CD8-positive, alpha-beta memory T cell (primary cell): ENCODE results near the gene EBF4. TPM values are rescaled to one million over a fixed set of nuclear protein-coding genes. Genes with fewer than 3 reads are reported as not detected.

Experiments used
- CTCF ChIA-PET: fragments of 350-600 bp; sonication (Branson Sonifier 250); formaldehyde crosslinking; loops from one replicate; lab custom pipeline; 2021; ENCODE audit warnings: antibody characterized with exemption; lab: Charles Lee
- POLR2A ChIA-PET: fragments of 350-600 bp; sonication (Branson Sonifier 250); formaldehyde crosslinking; loops from one replicate; lab custom pipeline; 2021; ENCODE audit warnings: antibody characterized with exemption; lab: Charles Lee
- DNase-seq, 5 donors: peaks; one replicate each; pipeline versions ENCODE4 v3.0.0 to v3.0.0-alpha.2; 2020 to 2022; ENCODE audit warnings: mixed read lengths in 1 of 5
- H3K27ac ChIP-seq: one replicate; pipeline ENCODE4 v1.7.0; 2013; ENCODE audit warnings: low read depth, mild to moderate bottlenecking, low read length, moderate library complexity
- H3K27me3 ChIP-seq: 2 replicates; pipeline ENCODE4 v1.7.0; 2013; ENCODE audit warnings: low read length, mild to moderate bottlenecking; ENCODE audit not compliant: insufficient read depth, poor library complexity, severe bottlenecking
- H3K36me3 ChIP-seq: 2 replicates; pipeline ENCODE4 v1.7.0; 2013; ENCODE audit warnings: mild to moderate bottlenecking, low read length, moderate library complexity; ENCODE audit not compliant: insufficient read depth
- H3K4me1 ChIP-seq: 2 replicates; pipeline ENCODE4 v1.7.0; 2013; ENCODE audit warnings: mild to moderate bottlenecking, low read length, moderate library complexity; ENCODE audit not compliant: insufficient read depth
- H3K4me3 ChIP-seq: 2 replicates; pipeline ENCODE4 v1.7.0; 2013; ENCODE audit warnings: mild to moderate bottlenecking, low read length
- H3K9me3 ChIP-seq: 2 replicates; pipeline ENCODE4 v1.7.0; 2013; ENCODE audit warnings: mild to moderate bottlenecking, low read length
- H3K27ac Mint-ChIP-seq, 8 donors: one replicate each; pipeline ENCODE4 v1.8.0; 2020 to 2021; ENCODE audit warnings: mixed read lengths in 8 of 8, mild to moderate bottlenecking in 6 of 8, inconsistent platforms in 3 of 8, moderate library complexity in 3 of 8
- H3K27me3 Mint-ChIP-seq, 2 donors: one replicate each; pipeline ENCODE4 v1.8.0; 2020 to 2021; ENCODE audit warnings: mixed read lengths in 2 of 2, mild to moderate bottlenecking in 1 of 2, moderate library complexity in 1 of 2
- H3K36me3 Mint-ChIP-seq, 3 donors: one replicate each; pipeline ENCODE4 v1.8.0; 2020 to 2021; ENCODE audit warnings: mixed read lengths in 3 of 3, inconsistent platforms in 1 of 3, mild to moderate bottlenecking in 1 of 3
- H3K4me1 Mint-ChIP-seq, 3 donors: one replicate each; pipeline ENCODE4 v1.8.0; 2020 to 2021; ENCODE audit warnings: mixed read lengths in 3 of 3, inconsistent platforms in 1 of 3, mild to moderate bottlenecking in 1 of 3
- H3K4me3 Mint-ChIP-seq, 7 donors: one replicate each; pipeline ENCODE4 v1.8.0; 2020 to 2021; ENCODE audit warnings: mixed read lengths in 7 of 7, mild to moderate bottlenecking in 6 of 7, moderate library complexity in 4 of 7, inconsistent platforms in 2 of 7
- H3K9me3 Mint-ChIP-seq, 5 donors: one replicate each; pipeline ENCODE4 v1.8.0; 2020 to 2022; ENCODE audit warnings: mixed read lengths in 5 of 5, mild to moderate bottlenecking in 3 of 5, moderate library complexity in 2 of 5, inconsistent platforms in 1 of 5
- polyA plus RNA-seq: library from polyadenylated mRNA; unstranded; fragments of 300-500 nt; fragmentation: Illumina TruSeq; gene quantifications from one replicate; pipeline ENCODE4 v1.2.3, GENCODE V29; 2021
- total RNA-seq, 2 experiments: library from RNA; stranded (reverse); gene quantifications; one replicate each; pipeline ENCODE4 v1.2.3, GENCODE V29; 2021

The EBF4 gene
- total and polyA plus RNA-seq, 3 experiments from 2014 or later, result 0.66 to 2.0 (median 0.92) TPM

DNA sequence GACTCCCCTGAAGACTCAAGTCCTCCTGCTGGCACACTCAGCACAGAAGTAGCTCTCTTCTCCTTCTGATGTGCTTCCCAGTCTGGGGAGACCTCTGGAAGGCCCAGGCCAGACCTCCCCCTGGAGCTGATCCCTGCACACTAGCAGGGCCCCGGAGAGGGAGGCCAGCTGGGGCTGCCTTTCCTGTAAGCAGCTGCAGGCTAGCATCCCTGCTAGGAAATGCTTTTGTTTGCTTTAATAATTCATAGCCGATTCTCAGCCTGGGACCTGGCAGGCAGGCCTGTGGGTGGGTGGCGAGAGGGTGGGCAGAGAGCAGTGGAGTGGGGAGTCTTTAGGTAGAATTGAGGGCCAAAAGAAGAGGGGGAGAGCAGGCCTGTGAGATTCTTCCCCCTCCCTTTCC is 5.2 kb downstream of the EBF4 start:
- Histone ChIP-seq H3K36me3 (no peaks in the 10 kb centered on the region), H3K4me1 (no peaks in the 10 kb centered on the region), H3K27me3 (peaks cover 18% of the 10 kb centered on the region), H3K27ac (no peak overlapping the region), H3K9me3 (no peaks in the 10 kb centered on the region), H3K4me3 (no peak overlapping the region)
- H3K4me3 Mint-ChIP-seq, result no peak overlapping the region
- no peaks in the 10 kb centered on the region for H3K9me3 Mint-ChIP-seq
- DNase-seq, result no peak
- CTCF ChIA-PET, result interaction anchor here (1.1 kb wide), 1 partner anchor 10 kb away, joined by 3 read pairs; no protein-coding TSS in a partner anchor
- H3K27me3 Mint-ChIP-seq, result peaks cover 23 to 48% of the 10 kb centered on the region in 2 donors
- POLR2A ChIA-PET, result no interaction called here
- peaks cover 0 to 1% (median 0%) of the 10 kb centered on the region in 3 donors for H3K36me3 Mint-ChIP-seq
- H3K4me1 Mint-ChIP-seq, result peaks cover 0 to 5% (median 0%) of the 10 kb centered on the region in 3 donors
- no peak overlapping the region for H3K27ac Mint-ChIP-seq

DNA sequence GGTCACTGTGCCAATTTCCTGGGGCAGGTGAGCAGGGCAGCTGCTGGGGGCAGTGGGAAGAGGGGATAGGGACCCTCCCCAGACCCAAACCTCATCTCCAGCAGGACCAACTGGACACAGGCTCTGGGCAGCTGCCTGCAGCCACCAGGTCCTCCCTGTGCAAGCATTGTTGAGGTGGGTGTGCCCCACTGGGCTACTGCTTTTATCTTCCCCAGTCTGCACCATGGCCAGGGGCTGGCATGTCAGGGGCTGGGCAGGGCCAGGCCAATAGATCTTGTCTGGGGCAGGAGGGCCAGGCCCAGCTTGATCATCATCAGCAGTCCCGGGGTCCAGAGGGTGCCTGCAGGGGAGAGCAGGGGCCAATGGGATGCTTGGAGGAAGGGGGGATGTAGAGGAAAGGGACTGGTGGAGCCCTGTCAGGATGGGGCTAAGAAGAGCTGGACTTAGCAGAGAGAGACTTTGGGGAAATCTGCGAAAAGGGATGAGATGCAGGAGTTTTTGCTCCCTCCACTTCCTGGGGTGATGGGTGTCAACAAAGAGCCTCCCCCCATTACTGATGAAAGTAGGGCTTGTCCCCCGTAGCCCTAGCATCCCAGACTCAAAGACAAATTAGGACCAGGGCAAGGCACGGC is 5.7 kb downstream of the EBF4 start:
- CTCF ChIA-PET, result no interaction called here
- Mint-ChIP-seq H3K36me3 (peaks cover 0 to 1% (median 0%) of the 10 kb centered on the region in 3 donors), H3K4me1 (peaks cover 0 to 5% (median 0%) of the 10 kb centered on the region in 3 donors), H3K27ac (peak overlapping the region in 1 of 8 donors; percentile 88), H3K9me3 (no peaks in the 10 kb centered on the region), H3K4me3 (no peak overlapping the region), H3K27me3 (peaks cover 23 to 48% of the 10 kb centered on the region in 2 donors)
- DNase-seq, result no peak
- Histone ChIP-seq H3K27ac (no peak overlapping the region), H3K36me3 (no peaks in the 10 kb centered on the region), H3K4me3 (no peak overlapping the region), H3K4me1 (no peaks in the 10 kb centered on the region), H3K27me3 (peaks cover 18% of the 10 kb centered on the region), H3K9me3 (no peaks in the 10 kb centered on the region)
- POLR2A ChIA-PET, result no interaction called here

DNA sequence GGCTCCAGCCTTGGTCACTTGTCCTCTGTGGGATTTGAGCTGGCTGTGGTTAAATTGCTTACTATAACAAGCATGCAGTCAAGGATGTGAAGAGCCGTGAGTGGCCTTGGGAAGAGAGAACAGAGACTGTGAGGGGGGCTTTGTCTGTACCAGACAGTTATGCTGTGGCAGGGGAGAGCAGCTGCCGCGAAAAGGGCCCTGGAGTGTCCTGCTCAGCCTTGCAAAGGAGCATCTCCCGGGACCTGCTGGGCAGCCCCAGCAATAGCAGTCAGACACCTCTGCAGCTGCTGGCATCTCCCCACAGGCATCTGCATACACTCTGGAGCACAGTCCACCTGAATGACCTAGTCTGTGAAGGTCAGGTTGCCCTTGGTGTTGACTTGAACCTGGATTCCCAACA is 6.3 kb downstream of the EBF4 start:
- Mint-ChIP-seq H3K9me3 (no peaks in the 10 kb centered on the region), H3K36me3 (peaks cover 0 to 1% (median 0%) of the 10 kb centered on the region in 3 donors), H3K4me3 (no peak overlapping the region), H3K4me1 (peaks cover 0 to 5% (median 0%) of the 10 kb centered on the region in 3 donors), H3K27me3 (peaks cover 23 to 48% of the 10 kb centered on the region in 2 donors), H3K27ac (peak overlapping the region in 1 of 8 donors; percentile 88)
- Histone ChIP-seq H3K27me3 (peaks cover 16% of the 10 kb centered on the region), H3K4me3 (no peak overlapping the region), H3K9me3 (no peaks in the 10 kb centered on the region), H3K36me3 (no peaks in the 10 kb centered on the region), H3K27ac (no peak overlapping the region), H3K4me1 (no peaks in the 10 kb centered on the region)
- ChIA-PET CTCF (no interaction called here), POLR2A (no interaction called here)
- no peak for DNase-seq

DNA sequence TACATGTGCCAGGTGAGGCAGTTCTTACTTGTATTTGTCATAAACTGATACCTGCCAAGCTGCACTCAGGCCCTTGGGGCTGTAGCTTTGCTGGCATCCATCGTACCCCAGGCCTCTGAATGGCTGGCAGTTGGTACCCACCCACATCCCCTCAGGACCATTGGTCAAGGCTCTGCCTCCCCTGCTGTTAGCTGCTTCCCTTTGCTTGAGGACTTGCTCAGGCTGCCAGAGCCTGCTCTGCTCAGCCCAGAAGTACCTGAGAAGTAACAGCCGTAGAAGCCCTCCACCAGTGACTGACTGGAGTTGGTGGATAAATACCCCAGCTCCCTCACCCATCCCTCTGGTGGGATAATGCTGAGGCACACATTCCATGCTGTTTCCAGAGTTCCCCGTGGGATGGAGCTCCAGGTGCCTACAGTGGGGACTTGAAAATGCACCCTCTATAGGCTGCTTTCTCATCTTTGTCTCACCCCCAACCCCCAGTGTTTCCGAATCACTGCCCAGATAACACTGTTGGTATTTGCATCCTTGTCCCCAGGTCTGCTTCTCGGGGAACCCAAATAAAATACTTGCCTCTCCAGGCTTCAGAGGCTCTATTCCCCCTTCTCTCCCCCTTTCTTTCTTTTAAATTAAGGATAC is 7.3 kb downstream of the EBF4 start:
- Histone ChIP-seq H3K27me3 (peaks cover 7% of the 10 kb centered on the region), H3K9me3 (no peaks in the 10 kb centered on the region), H3K36me3 (no peaks in the 10 kb centered on the region), H3K27ac (no peak overlapping the region), H3K4me3 (no peak overlapping the region), H3K4me1 (no peaks in the 10 kb centered on the region)
- H3K27ac Mint-ChIP-seq, result peak overlapping the region in 2 of 8 donors; percentile 30 to 37
- no peak overlapping the region for H3K4me3 Mint-ChIP-seq
- H3K9me3 Mint-ChIP-seq, result no peaks in the 10 kb centered on the region
- DNase-seq, result no peak
- ChIA-PET POLR2A (interaction anchor here (0.5 kb wide), 1 partner anchor 401 kb away, joined by 3 read pairs; no protein-coding TSS in a partner anchor), CTCF (no interaction called here)
- peaks cover 14 to 38% of the 10 kb centered on the region in 2 donors for H3K27me3 Mint-ChIP-seq
- H3K4me1 Mint-ChIP-seq, result peaks cover 0 to 2% (median 0%) of the 10 kb centered on the region in 3 donors
- H3K36me3 Mint-ChIP-seq, result peaks cover 0 to under 1% (median 0%) of the 10 kb centered on the region in 3 donors

DNA sequence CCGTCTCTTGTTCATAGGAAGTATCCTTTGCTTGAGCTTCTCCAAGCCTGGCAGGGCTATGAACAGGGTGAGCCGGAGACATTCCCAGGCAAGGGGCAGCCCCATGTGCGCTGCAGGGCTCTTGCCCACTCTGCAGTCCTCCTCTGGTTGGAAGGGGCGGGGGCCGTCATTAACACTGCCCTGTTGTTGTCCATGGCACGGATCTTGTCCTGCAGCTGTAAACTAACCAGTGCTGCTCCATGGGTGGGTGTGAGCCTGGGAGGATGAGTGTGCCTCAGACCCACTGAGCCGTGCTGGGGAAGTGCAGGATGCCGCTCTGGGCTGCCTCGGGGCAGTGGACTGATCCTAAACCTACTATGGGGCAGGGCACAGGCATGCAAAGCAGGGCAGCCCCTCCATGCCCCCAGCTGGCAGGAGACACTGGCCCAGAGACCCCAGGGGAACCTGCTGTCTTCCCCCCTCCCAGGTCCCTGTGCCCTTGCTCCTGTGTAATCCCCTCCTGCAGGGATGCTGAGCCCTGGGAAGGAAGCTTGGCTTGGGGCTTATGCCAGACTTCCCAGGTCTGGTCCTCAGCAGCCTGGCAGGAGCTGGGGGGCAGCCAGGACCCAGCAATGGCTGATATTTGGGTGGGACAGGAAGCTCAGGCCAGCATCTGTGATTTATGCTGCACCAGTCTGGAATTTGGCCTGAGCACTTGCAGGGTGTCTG is 8.5 kb downstream of the EBF4 start:
- no peaks in the 10 kb centered on the region for H3K9me3 Mint-ChIP-seq
- H3K4me1 Mint-ChIP-seq, result no peaks in the 10 kb centered on the region
- Histone ChIP-seq H3K27me3 (no peaks in the 10 kb centered on the region), H3K4me1 (no peaks in the 10 kb centered on the region), H3K9me3 (no peaks in the 10 kb centered on the region), H3K4me3 (no peak overlapping the region), H3K27ac (no peak overlapping the region), H3K36me3 (no peaks in the 10 kb centered on the region)
- H3K27me3 Mint-ChIP-seq, result peaks cover 9 to 30% of the 10 kb centered on the region in 2 donors
- ChIA-PET POLR2A (no interaction called here), CTCF (interaction anchor here (0.6 kb wide), 1 partner anchor 243 kb away, joined by 3 read pairs; no protein-coding TSS in a partner anchor)
- no peak overlapping the region for H3K27ac Mint-ChIP-seq
- DNase-seq, result no peak
- no peaks in the 10 kb centered on the region for H3K36me3 Mint-ChIP-seq
- no peak overlapping the region for H3K4me3 Mint-ChIP-seq

DNA sequence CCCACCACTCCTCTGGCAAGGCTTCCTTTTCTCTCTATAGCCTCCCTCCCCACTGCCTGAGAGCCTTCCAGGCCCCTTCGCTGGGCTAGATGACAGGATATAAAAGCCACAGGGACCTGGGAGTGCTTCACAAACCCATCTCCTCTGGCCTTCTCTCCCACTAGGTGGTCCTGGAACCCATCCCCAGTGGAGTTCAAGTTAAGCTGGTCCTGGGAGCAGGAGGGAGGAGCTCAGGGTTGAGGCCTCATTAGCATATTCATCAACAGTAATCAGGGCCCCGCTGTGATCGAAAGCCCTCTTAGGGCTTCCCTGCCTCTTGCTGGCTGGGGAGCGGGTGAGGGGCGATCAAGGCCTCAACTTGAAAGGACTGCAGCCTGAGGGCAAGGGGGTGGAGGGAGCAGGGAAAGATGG is 9.1 kb downstream of the EBF4 start:
- Mint-ChIP-seq H3K36me3 (no peaks in the 10 kb centered on the region), H3K4me3 (no peak overlapping the region), H3K27ac (no peak overlapping the region), H3K4me1 (no peaks in the 10 kb centered on the region), H3K9me3 (no peaks in the 10 kb centered on the region), H3K27me3 (peaks cover 9 to 28% of the 10 kb centered on the region in 2 donors)
- CTCF ChIA-PET, result no interaction called here
- H3K27me3 ChIP-seq, result no peaks in the 10 kb centered on the region
- H3K4me1 ChIP-seq, result no peaks in the 10 kb centered on the region
- no peak for DNase-seq
- no peak overlapping the region for H3K4me3 ChIP-seq
- POLR2A ChIA-PET, result no interaction called here
- no peak overlapping the region for H3K27ac ChIP-seq
- H3K9me3 ChIP-seq, result no peaks in the 10 kb centered on the region
- H3K36me3 ChIP-seq, result no peaks in the 10 kb centered on the region

DNA sequence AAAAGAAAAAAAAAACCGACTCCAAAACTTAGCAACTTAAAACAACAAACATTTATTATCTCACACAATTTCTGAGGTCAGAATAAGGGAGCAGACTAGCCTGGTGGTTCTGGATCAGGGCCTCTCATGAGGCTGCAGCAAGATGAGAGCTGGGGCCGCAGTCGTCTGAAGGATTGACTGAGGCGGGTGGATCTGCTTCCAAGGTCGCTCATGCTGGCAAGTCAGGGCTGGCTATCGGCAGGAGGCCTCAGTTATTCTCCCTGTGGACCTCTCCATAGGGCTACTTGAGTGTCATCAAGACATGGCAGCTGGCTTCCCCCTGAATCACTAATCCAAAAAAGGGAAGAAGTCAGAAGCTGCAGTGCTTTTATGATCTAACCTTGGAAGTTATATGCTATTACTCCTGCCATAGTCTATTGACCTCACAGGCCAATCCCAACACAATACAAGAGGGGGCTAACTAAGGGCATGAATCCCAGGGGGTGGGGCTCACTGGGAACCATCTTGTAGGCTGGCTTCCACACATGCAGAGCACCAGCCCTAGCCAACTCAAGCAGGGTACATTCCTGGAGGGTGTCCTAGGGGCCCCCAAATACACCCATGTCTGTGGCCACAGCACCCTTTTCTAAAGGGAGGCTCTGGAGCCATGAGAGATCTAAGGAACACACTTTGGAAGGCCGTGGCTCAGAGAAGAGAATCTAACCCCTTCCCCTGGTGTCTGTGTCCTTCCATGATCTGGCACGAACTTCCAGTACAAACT is 11.3 kb downstream of the EBF4 start:
- H3K4me1 ChIP-seq, result no peaks in the 10 kb centered on the region
- POLR2A ChIA-PET, result interaction anchor here (0.7 kb wide), 1 partner anchor 67 kb away, joined by 5 read pairs; no protein-coding TSS in a partner anchor

More for the DNA sequence above, 11.3 kb downstream of the EBF4 start:
- Histone ChIP-seq H3K27ac (no peak overlapping the region), H3K36me3 (no peaks in the 10 kb centered on the region), H3K4me3 (no peak overlapping the region), H3K27me3 (no peaks in the 10 kb centered on the region), H3K9me3 (no peaks in the 10 kb centered on the region)
- Mint-ChIP-seq H3K4me1 (no peaks in the 10 kb centered on the region), H3K9me3 (no peaks in the 10 kb centered on the region), H3K36me3 (no peaks in the 10 kb centered on the region), H3K27me3 (peaks cover 6 to 27% of the 10 kb centered on the region in 2 donors), H3K27ac (peak overlapping the region in 1 of 8 donors; percentile 23), H3K4me3 (no peak overlapping the region)
- DNase-seq, result no peak
- CTCF ChIA-PET, result interaction anchor here (1.6 kb wide), 1 partner anchor 12 kb away, joined by 3 read pairs; no protein-coding TSS in a partner anchor
